Common myeloid progenitor, CD34-positive (primary cell): ENCODE results near the gene CLTCL1. TPM values are rescaled to one million over a fixed set of nuclear protein-coding genes. Genes with fewer than 3 reads are reported as not detected.

Experiments used
- CTCF ChIA-PET: fragments of 350-600 bp; sonication (Branson Sonifier 250); formaldehyde crosslinking; loops from one replicate; lab custom pipeline; 2021; ENCODE audit warnings: antibody characterized with exemption; lab: Charles Lee
- POLR2A ChIA-PET: fragments of 350-600 bp; sonication (Branson Sonifier 250); formaldehyde crosslinking; loops from one replicate; lab custom pipeline; 2021; ENCODE audit warnings: antibody characterized with exemption; lab: Charles Lee
- DNase-seq, 3 donors: peaks; one replicate each; pipeline versions ENCODE4 v3.0.0 to v3.0.0-alpha.2; 2013
- H3K27ac ChIP-seq, 2 experiments: 1 replicate in 1 of 2; 2 replicates in 1 of 2; pipeline ENCODE4 v1.7.0; 2013; ENCODE audit warnings: inconsistent platforms in 2 of 2, low read length in 2 of 2, mild to moderate bottlenecking in 2 of 2, low read depth in 1 of 2, moderate library complexity in 1 of 2; ENCODE audit not compliant: severe bottlenecking in 2 of 2, insufficient read depth in 1 of 2, poor library complexity in 1 of 2
- H3K27me3 ChIP-seq, 5 experiments: replicated peaks in 2 of 5; 1 replicate in 3 of 5; 2 replicates in 2 of 5; pipeline versions ENCODE4 v1.6.1 to v1.7.0; 2013; ENCODE audit warnings: low read length in 4 of 5, mild to moderate bottlenecking in 2 of 5, moderate library complexity in 2 of 5, inconsistent platforms in 1 of 5; ENCODE audit not compliant: insufficient read depth in 5 of 5, control insufficient read depth in 4 of 5
- H3K36me3 ChIP-seq, 4 experiments: 1 replicate in 2 of 4; 2 replicates in 2 of 4; pipeline versions ENCODE4 v1.6.1 to v1.7.0; 2013; ENCODE audit warnings: low read length in 3 of 4, control low read depth in 1 of 4, mild to moderate bottlenecking in 1 of 4; ENCODE audit not compliant: control insufficient read depth in 4 of 4, insufficient read depth in 4 of 4
- H3K4me1 ChIP-seq, 4 experiments: 1 replicate in 3 of 4; 2 replicates in 1 of 4; pipeline versions ENCODE4 v1.6.1 to v1.7.1; 2013; ENCODE audit warnings: low read length in 3 of 4, mild to moderate bottlenecking in 3 of 4, control low read depth in 1 of 4, inconsistent platforms in 1 of 4, moderate library complexity in 1 of 4; ENCODE audit not compliant: control insufficient read depth in 4 of 4, insufficient read depth in 4 of 4; ENCODE audit errors: control extremely low read depth in 1 of 4
- H3K4me3 ChIP-seq, 7 experiments: 1 replicate in 4 of 7; 2 replicates in 3 of 7; pipeline versions ENCODE4 v1.5.1 to v1.7.0; 2013; ENCODE audit warnings: mild to moderate bottlenecking in 7 of 7, low read length in 6 of 7, moderate library complexity in 6 of 7, inconsistent platforms in 2 of 7, low read depth in 2 of 7, control low read depth in 1 of 7; ENCODE audit not compliant: insufficient read depth in 4 of 7, control insufficient read depth in 1 of 7; ENCODE audit errors: extremely low read depth in 1 of 7
- H3K9me3 ChIP-seq, 5 experiments: 1 replicate in 4 of 5; 2 replicates in 1 of 5; pipeline versions ENCODE4 v1.6.1 to v1.7.1; 2013; ENCODE audit warnings: low read length in 4 of 5, mild to moderate bottlenecking in 2 of 5, inconsistent platforms in 1 of 5, low read depth in 1 of 5, moderate library complexity in 1 of 5; ENCODE audit not compliant: control insufficient read depth in 4 of 5, insufficient read depth in 2 of 5; ENCODE audit errors: control extremely low read depth in 1 of 5
- WGBS: methylation state at CpG from one replicate; pipeline ENCODE4 v1.1.5; 2013; ENCODE audit not compliant: insufficient coverage; 5-methylcytosine and 5-hydroxymethylcytosine counted together
- polyA plus RNA-seq: library from polyadenylated mRNA; unstranded; fragments of 120-200 nt; gene quantifications from one replicate; pipeline ENCODE4 v1.2.1, GENCODE V29; 2013

Gene CLTCL1
- 0.74 TPM for polyA plus RNA-seq

- 1% methylated on average over 42 of the region's 74 CpGs for WGBS
- Histone ChIP-seq H3K9me3 (no peaks in the 10 kb centered on the region), H3K36me3 (no peaks in the 10 kb centered on the region), H3K27ac (peak within 1 kb of the TSS in 1 of 2 experiments; percentile 72), H3K4me1 (peaks cover 0 to 32% (median 23%) of the 10 kb centered on the region in 4 experiments), H3K27me3 (peaks cover 0 to 20% (median 13%) of the 10 kb centered on the region in 5 experiments), H3K4me3 (peak within 1 kb of the TSS; percentile 56 to 93 (median 76))
- peak; percentile 62 to 70 (median 69) for DNase-seq
- ChIA-PET CTCF (no interaction called here), POLR2A (no interaction called here)
Measured at GRCh38 chr22:19291580-19292457, at the start of gene CLTCL1. CLTCL1 (minus strand) TSS chr22:19291719; CDS start chr22:19291641, 78 bp downstream.

- ChIA-PET POLR2A (no interaction called here), CTCF (no interaction called here)
- Histone ChIP-seq H3K4me3 (no peak overlapping the region), H3K27me3 (no peaks in the 10 kb centered on the region), H3K9me3 (peaks cover 5 to 77% (median 24%) of the 10 kb centered on the region in 5 experiments), H3K36me3 (peaks cover 5 to 79% (median 29%) of the 10 kb centered on the region in 4 experiments), H3K4me1 (no peaks in the 10 kb centered on the region), H3K27ac (no peak overlapping the region)
- DNase-seq, result peak in 1 of 3 donors; percentile 13
- no CpG with 5 or more reads among the region's 2 CpGs for WGBS
Measured at GRCh38 chr22:19337137-19337536, 45.6 kb upstream of the CLTCL1 start.

GRCh38 chr22:19336133-19337075, 44.9 kb upstream of the CLTCL1 start:
- 98% methylated on average over 7 of the region's 7 CpGs for WGBS
- POLR2A ChIA-PET, result no interaction called here
- Histone ChIP-seq H3K4me3 (no peak overlapping the region), H3K27me3 (no peaks in the 10 kb centered on the region), H3K4me1 (no peaks in the 10 kb centered on the region), H3K36me3 (peaks cover 11 to 82% (median 37%) of the 10 kb centered on the region in 4 experiments), H3K27ac (no peak overlapping the region), H3K9me3 (peaks cover 4 to 83% (median 24%) of the 10 kb centered on the region in 5 experiments)
- CTCF ChIA-PET, result interaction anchor here (1.6 kb wide), 1 partner anchor 11 kb away, joined by 4 read pairs; no protein-coding TSS in a partner anchor
- no peak for DNase-seq

GRCh38 chr22:19331975-19332374, 40.5 kb upstream of the CLTCL1 start:
- Histone ChIP-seq H3K27me3 (no peaks in the 10 kb centered on the region), H3K27ac (no peak overlapping the region), H3K4me1 (no peaks in the 10 kb centered on the region), H3K36me3 (peaks cover 19 to 75% (median 39%) of the 10 kb centered on the region in 4 experiments), H3K4me3 (no peak overlapping the region), H3K9me3 (peaks cover 0 to 71% (median 18%) of the 10 kb centered on the region in 5 experiments)
- 98% methylated on average over 5 of the region's 5 CpGs for WGBS
- POLR2A ChIA-PET, result no interaction called here
- no peak for DNase-seq
- CTCF ChIA-PET, result no interaction called here

- Histone ChIP-seq H3K27me3 (no peaks in the 10 kb centered on the region), H3K36me3 (peaks cover 19 to 70% (median 34%) of the 10 kb centered on the region in 4 experiments), H3K4me3 (no peak overlapping the region), H3K4me1 (no peaks in the 10 kb centered on the region), H3K9me3 (peaks cover 0 to 66% (median 13%) of the 10 kb centered on the region in 5 experiments), H3K27ac (no peak overlapping the region)
- WGBS, result 88% methylated on average over 6 of the region's 7 CpGs
- CTCF ChIA-PET, result no interaction called here
- DNase-seq, result no peak
- POLR2A ChIA-PET, result no interaction called here
Measured at GRCh38 chr22:19331474-19331873, 40.0 kb upstream of the CLTCL1 start.

GRCh38 chr22:19330865-19331418, 39.4 kb upstream of the CLTCL1 start:
- POLR2A ChIA-PET, result no interaction called here

More at GRCh38 chr22:19330865-19331418, 39.4 kb upstream of the CLTCL1 start:
- H3K36me3 ChIP-seq, result peaks cover 19 to 65% (median 30%) of the 10 kb centered on the region in 4 experiments
- no peaks in the 10 kb centered on the region for H3K4me1 ChIP-seq
- peaks cover 0 to 61% (median 10%) of the 10 kb centered on the region in 5 experiments for H3K9me3 ChIP-seq
- 99% methylated on average over 10 of the region's 13 CpGs for WGBS
- DNase-seq, result no peak
- CTCF ChIA-PET, result no interaction called here
- no peak overlapping the region for H3K27ac ChIP-seq
- H3K4me3 ChIP-seq, result no peak overlapping the region
- no peaks in the 10 kb centered on the region for H3K27me3 ChIP-seq
